Ishikawa (cell line): ENCODE results near the gene RPS6KA2.

Experiments
- CEBPB ChIP-seq: IDR thresholded peaks from 2 replicates; pipeline ENCODE4 v1.6.1; 2012
- CREB1 ChIP-seq: IDR thresholded peaks from 2 replicates; pipeline ENCODE4 v1.6.1; 2012; ENCODE audit warnings: low read depth
- EGR1 ChIP-seq: IDR thresholded peaks from 2 replicates; pipeline ENCODE4 v1.6.1; 2012
- EP300 ChIP-seq: IDR thresholded peaks from 2 replicates; pipeline ENCODE4 v1.6.1; 2012; ENCODE audit warnings: borderline replicate concordance
- FOXM1 ChIP-seq: IDR thresholded peaks from 2 replicates; pipeline ENCODE4 v1.6.1; 2012; ENCODE audit warnings: low read depth, borderline replicate concordance
- MAX ChIP-seq: IDR thresholded peaks from 2 replicates; pipeline ENCODE4 v1.6.1; 2012
- NFIC ChIP-seq: IDR thresholded peaks from 2 replicates; pipeline ENCODE4 v1.6.1; 2012
- RAD21 ChIP-seq: IDR thresholded peaks from 2 replicates; pipeline ENCODE4 v1.6.1; 2012; ENCODE audit warnings: low read depth
- REST ChIP-seq: IDR thresholded peaks from 2 replicates; pipeline ENCODE4 v1.6.1; 2012; ENCODE audit warnings: low read depth, mild to moderate bottlenecking
- TAF1 ChIP-seq: IDR thresholded peaks from 2 replicates; pipeline ENCODE4 v1.6.1; 2012; ENCODE audit warnings: low read depth, mild to moderate bottlenecking
- TCF12 ChIP-seq: IDR thresholded peaks from 2 replicates; pipeline ENCODE4 v1.6.1; 2012; ENCODE audit warnings: low read depth
- TEAD4 ChIP-seq: IDR thresholded peaks from 2 replicates; pipeline ENCODE4 v1.6.1; 2012
- USF1 ChIP-seq: IDR thresholded peaks from 2 replicates; pipeline ENCODE4 v1.6.1; 2012
- YY1 ChIP-seq: IDR thresholded peaks from 2 replicates; pipeline ENCODE4 v1.6.1; 2012; ENCODE audit warnings: low read depth
- ZBTB7A ChIP-seq: IDR thresholded peaks from 2 replicates; pipeline ENCODE4 v1.6.1; 2012; ENCODE audit warnings: low read depth

Gene RPS6KA2

GRCh38 chr6:166584853-166585429, 42.1 kb downstream of the RPS6KA2 start:
- TF ChIP-seq RAD21, result no peak
- TF ChIP-seq EGR1, result no peak
- no peak for TF ChIP-seq FOXM1
- TF ChIP-seq MAX, result no peak
- TF ChIP-seq NFIC, result no peak
- no peak for TF ChIP-seq YY1
- TF ChIP-seq TCF12, result no peak
- no peak for TF ChIP-seq REST
- TF ChIP-seq TEAD4, result no peak

- no peak for TF ChIP-seq USF1
- TF ChIP-seq ZBTB7A, result no peak
- no peak for TF ChIP-seq YY1
- no peak for TF ChIP-seq TCF12
- TF ChIP-seq TEAD4, result no peak
- TF ChIP-seq REST, result no peak
- TF ChIP-seq RAD21, result no peak
- TF ChIP-seq NFIC, result no peak
Measured at GRCh38 chr6:166584155-166584554, 42.9 kb downstream of the RPS6KA2 start.

- TF ChIP-seq YY1 (no peak), CEBPB (peak; percentile 47; the same call in 1 of the 2 replicates)
Measured at GRCh38 chr6:166583230-166583965, 43.7 kb downstream of the RPS6KA2 start.

- 0 out of 2 replicates have a peak, but pooled peaks have one; percentile 51 for TF ChIP-seq YY1
- no peak for TF ChIP-seq TAF1
- TF ChIP-seq TEAD4, result peak; percentile 62
Measured at GRCh38 chr6:166582258-166582657, 44.8 kb downstream of the RPS6KA2 start.

GRCh38 chr6:166581091-166581511, 46.0 kb downstream of the RPS6KA2 start:
- TF ChIP-seq EP300, result no peak
- no peak for TF ChIP-seq EGR1
- TF ChIP-seq ZBTB7A, result no peak
- no peak for TF ChIP-seq NFIC
- TF ChIP-seq TCF12, result no peak
- no peak for TF ChIP-seq YY1
- TF ChIP-seq CEBPB, result no peak

GRCh38 chr6:166580076-166581050, 46.7 kb downstream of the RPS6KA2 start:
- TF ChIP-seq USF1 (no peak), MAX (no peak), CREB1 (no peak), YY1 (no peak), TCF12 (no peak), FOXM1 (no peak), REST (no peak), TAF1 (no peak), RAD21 (no peak), ZBTB7A (no peak), CEBPB (no peak), EGR1 (no peak), NFIC (no peak), EP300 (no peak)
